GM06990 (cell line): ENCODE measurements around the gene PCF11.

Experiments used
- DNase-seq: peaks from one replicate; pipeline ENCODE4 v3.0.0-alpha.2; 2011; ENCODE audit not compliant: insufficient read length; ENCODE audit errors: extremely low read depth
- H3K27me3 ChIP-seq: replicated peaks from 2 replicates; pipeline ENCODE4 v1.6.0; 2011; ENCODE audit warnings: low read length; ENCODE audit not compliant: control insufficient read depth, insufficient read depth
- H3K36me3 ChIP-seq: 2 replicates; pipeline ENCODE4 v1.5.1; 2011; ENCODE audit warnings: low read length; ENCODE audit not compliant: control insufficient read depth, insufficient read depth
- H3K4me3 ChIP-seq: replicated peaks from 2 replicates; pipeline ENCODE4 v1.5.1; 2011; ENCODE audit warnings: low read depth, mild to moderate bottlenecking, control low read depth, low read length
- CTCF ChIP-seq: IDR thresholded peaks from 2 replicates; pipeline ENCODE4 v1.5.1; 2011; ENCODE audit warnings: low read length, control low read depth, mild to moderate bottlenecking, inconsistent platforms; ENCODE audit not compliant: insufficient read depth, poor library complexity, severe bottlenecking

The PCF11 gene

GRCh38 chr11:83170865-83171264 lies 13.9 kb downstream of the PCF11 start:
- H3K36me3 ChIP-seq: peaks cover 18% of the 10 kb centered on the region
- no peak for TF ChIP-seq CTCF
- no peak overlapping the region for H3K4me3 ChIP-seq
- no peak for DNase-seq
- no peaks in the 10 kb centered on the region for H3K27me3 ChIP-seq

- H3K4me3 ChIP-seq: no peak overlapping the region
- no peak for DNase-seq
- peaks cover 14% of the 10 kb centered on the region for H3K36me3 ChIP-seq
- no peak for TF ChIP-seq CTCF
- H3K27me3 ChIP-seq: no peaks in the 10 kb centered on the region
These were observed 15.6 kb downstream of the PCF11 start for GRCh38 chr11:83172551-83172950.

- peaks cover 7% of the 10 kb centered on the region for H3K36me3 ChIP-seq
- no peak for DNase-seq
- H3K4me3 ChIP-seq: no peak overlapping the region
- TF ChIP-seq CTCF: no peak
- no peaks in the 10 kb centered on the region for H3K27me3 ChIP-seq
These were observed 17.1 kb downstream of the PCF11 start for GRCh38 chr11:83174008-83174407.

- no peak overlapping the region for H3K4me3 ChIP-seq
- TF ChIP-seq CTCF: no peak
- no peaks in the 10 kb centered on the region for H3K27me3 ChIP-seq
- H3K36me3 ChIP-seq: peaks cover 4% of the 10 kb centered on the region
- DNase-seq: no peak
These were observed 18.9 kb downstream of the PCF11 start for GRCh38 chr11:83175815-83176214.

GRCh38 chr11:83181815-83182214 lies 24.9 kb downstream of the PCF11 start:
- TF ChIP-seq CTCF: no peak
- no peak for DNase-seq
- Histone ChIP-seq H3K4me3 (no peak overlapping the region), H3K36me3 (peaks cover 11% of the 10 kb centered on the region), H3K27me3 (no peaks in the 10 kb centered on the region)

- no peak for DNase-seq
- no peaks in the 10 kb centered on the region for H3K27me3 ChIP-seq
- H3K4me3 ChIP-seq: no peak overlapping the region
- no peak for TF ChIP-seq CTCF
- peaks cover 9% of the 10 kb centered on the region for H3K36me3 ChIP-seq
These were observed 28.8 kb downstream of the PCF11 start for GRCh38 chr11:83185767-83186166.
